A549 (cell line): ENCODE measurements around the gene WFS1. TPM values are rescaled to one million over a fixed set of nuclear protein-coding genes. Genes with fewer than 3 reads are reported as not detected.

Experiments used
- ATAC-seq, 2 experiments: fragments of 200-7000 bp in 1 of 2; fragments of >200 bp in 1 of 2; cut with Nextera tagmentation in 1 of 2; cut with Tn5 transposase in 1 of 2; 3 replicates each; pipeline versions ENCODE4 v1.8.0 to v1.9.1; 2018 to 2020; ENCODE audit warnings: mild to moderate bottlenecking in 1 of 2, moderate library complexity in 1 of 2
- CTCF ChIA-PET: fragments of 300-600 bp; sonication (Branson Sonifier 250); formaldehyde crosslinking; extraction: SDS; loops from one replicate; lab custom pipeline; 2021; ENCODE audit warnings: antibody characterized with exemption, inconsistent platforms; lab: Yijun Ruan, JAX
- POLR2A ChIA-PET: fragments of 350-600 bp; formaldehyde crosslinking; extraction: SDS; loops from one replicate; lab custom pipeline; 2021; ENCODE audit warnings: antibody characterized with exemption, inconsistent platforms; lab: Yijun Ruan, JAX
- DNase-seq, 2 experiments: peaks; one replicate each; pipeline versions ENCODE4 v3.0.0 to v3.0.0-alpha.2; 2011 to 2016; ENCODE audit warnings: low read depth in 1 of 2, low spot score in 1 of 2
- FAIRE-seq: peaks from 2 replicates; lab custom pipeline; 2011; peaks lifted over from hg19 to GRCh38; lab: Jason Lieb, UNC
- H3K27ac ChIP-seq, 2 experiments: fragments of >200 bp; sonication (Bioruptor Twin); formaldehyde crosslinking; 3 replicates each; pipeline ENCODE4 v1.5.1; 2016 to 2017
- H3K4me1 ChIP-seq: fragments of >200 bp; sonication (Bioruptor Twin); formaldehyde crosslinking; 3 replicates; pipeline ENCODE4 v1.6.1; 2016
- H3K4me2 ChIP-seq: fragments of >200 bp; sonication (Bioruptor Twin); formaldehyde crosslinking; 3 replicates; pipeline ENCODE4 v1.6.1; 2016
- H3K4me3 ChIP-seq: fragments of >200 bp; sonication (Bioruptor Twin); formaldehyde crosslinking; 3 replicates; pipeline ENCODE4 v1.5.1; 2016
- H3K9me3 ChIP-seq: fragments of >200 bp; sonication (Bioruptor Twin); formaldehyde crosslinking; 3 replicates; pipeline ENCODE4 v1.6.1; 2016
- CHD4 ChIP-seq: fragments of 200-600 bp; sonication (generic); IDR thresholded peaks from 2 replicates; pipeline ENCODE4 v1.6.1; 2016; ENCODE audit warnings: antibody characterized with exemption, mild to moderate bottlenecking, borderline replicate concordance
- CTCF ChIP-seq: fragments of >200 bp; sonication (Bioruptor Twin); formaldehyde crosslinking; IDR thresholded peaks from 3 replicates; pipeline ENCODE4 v1.5.1; 2016
- E2F6 ChIP-seq: IDR thresholded peaks from 2 replicates; pipeline ENCODE4 v1.6.1; 2012; ENCODE audit warnings: low read depth, borderline replicate concordance
- EHF ChIP-seq: fragments of 250-450 bp; sonication (Bioruptor Pico); IDR thresholded peaks from 2 replicates; pipeline ENCODE4 v1.5.0; 2020; ENCODE audit warnings: mild to moderate bottlenecking
- EHMT2 ChIP-seq: fragments of 200-600 bp; sonication (generic); IDR thresholded peaks from 2 replicates; pipeline ENCODE4 v1.6.1; 2016; ENCODE audit warnings: antibody characterized with exemption, low read depth, mild to moderate bottlenecking, moderate library complexity
- HOXA7 ChIP-seq: fragments of 250-450 bp; sonication (Bioruptor Pico); IDR thresholded peaks from 2 replicates; pipeline ENCODE4 v1.5.0; 2020; ENCODE audit warnings: mild to moderate bottlenecking, moderate library complexity
- HOXB5 ChIP-seq: fragments of 250-450 bp; sonication (Bioruptor Pico); IDR thresholded peaks from 2 replicates; pipeline ENCODE4 v1.5.0; 2020; ENCODE audit warnings: mild to moderate bottlenecking, moderate library complexity
- JUN ChIP-seq, 2 experiments: fragments of >200 bp; sonication (Bioruptor Twin); formaldehyde crosslinking; IDR thresholded peaks; 2 replicates in 1 of 2; 3 replicates in 1 of 2; pipeline ENCODE4 v1.6.1; 2016 to 2017
- KDM1A ChIP-seq: fragments of 200-600 bp; sonication (generic); IDR thresholded peaks from 2 replicates; pipeline ENCODE4 v1.6.1; 2016; ENCODE audit warnings: low read depth, mild to moderate bottlenecking
- KDM5A ChIP-seq: fragments of 200-600 bp; sonication (generic); IDR thresholded peaks from 2 replicates; pipeline ENCODE4 v1.6.1; 2016; ENCODE audit warnings: antibody characterized with exemption, mild to moderate bottlenecking
- MAFK ChIP-seq: fragments of 450-650 bp; IDR thresholded peaks from 2 replicates; pipeline ENCODE4 v1.6.1; 2014; ENCODE audit not compliant: partially characterized antibody
- MYC ChIP-seq: IDR thresholded peaks from 2 replicates; pipeline ENCODE4 v1.6.1; 2012; ENCODE audit warnings: mild to moderate bottlenecking, inconsistent platforms, low read length, improper control_type of control experiment, borderline replicate concordance
- NFE2L2 ChIP-seq: fragments of 150-350 bp; conservative IDR thresholded peaks from 2 replicates; pipeline ENCODE4 v1.6.1; 2014; ENCODE audit warnings: low read length
- NPAS2 ChIP-seq: fragments of 250-450 bp; sonication (Bioruptor Pico); IDR thresholded peaks from 2 replicates; pipeline ENCODE4 v1.8.0; 2022; ENCODE audit warnings: mild to moderate bottlenecking, moderate library complexity, borderline replicate concordance
- POLR2AphosphoS2 ChIP-seq: conservative IDR thresholded peaks from 2 replicates; pipeline ENCODE4 v1.6.1; 2012; ENCODE audit warnings: low read length, improper control_type of control experiment, inconsistent platforms
- RCOR1 ChIP-seq: fragments of 150-350 bp; IDR thresholded peaks from 2 replicates; pipeline ENCODE4 v1.6.1; 2014; ENCODE audit warnings: antibody characterized with exemption, low read length, low read depth
- RNF2 ChIP-seq: fragments of 200-600 bp; sonication (generic); IDR thresholded peaks from 2 replicates; pipeline ENCODE4 v1.6.1; 2016; ENCODE audit warnings: low read depth, mild to moderate bottlenecking, antibody characterized with exemption, moderate library complexity, borderline replicate concordance
- SMC3 ChIP-seq: fragments of >200 bp; sonication (Bioruptor Twin); formaldehyde crosslinking; IDR thresholded peaks from 3 replicates; pipeline ENCODE4 v1.6.1; 2018; ENCODE audit warnings: inconsistent platforms
- ZC3H11A ChIP-seq: fragments of 450-650 bp; IDR thresholded peaks from 2 replicates; pipeline ENCODE4 v1.6.1; 2014; ENCODE audit warnings: antibody characterized with exemption, mild to moderate bottlenecking
- WGBS: methylation state at CpG from one replicate; pipeline ENCODE4 v1.1.6; 2017; ENCODE audit errors: missing lambda C conversion rate; 5-methylcytosine and 5-hydroxymethylcytosine counted together
- polyA plus RNA-seq, 4 experiments: library from polyadenylated mRNA; depleted of rRNA in 3 of 4; stranded (reverse); fragments of >200 nt; fragmentation: RNase III in 1 of 4; extraction: RNeasy Plus Mini Kit Qiagen cat#74134 plus additional on column Dnase treatment in 1 of 4; gene quantifications; 2 replicates in 3 of 4; 3 replicates in 1 of 4; pipeline ENCODE4 v1.2.3, GENCODE V29; 2011 to 2017
- TF ChIP-seq, protein P1 (sequence below): fragments of >200 bp; sonication (Bioruptor Twin); formaldehyde crosslinking; IDR thresholded peaks from 2 replicates; pipeline ENCODE4 v1.6.1; 2016
- TF ChIP-seq, protein P2 (sequence below): fragments of >200 bp; sonication (Bioruptor Twin); formaldehyde crosslinking; IDR thresholded peaks from 3 replicates; pipeline ENCODE4 v1.6.1; 2016
- TF ChIP-seq, protein P3 (sequence below): fragments of 450-650 bp; IDR thresholded peaks from 2 replicates; pipeline ENCODE4 v1.6.1; 2014; ENCODE audit warnings: antibody characterized with exemption

Gene WFS1
- polyA plus RNA-seq, 2 of the 4 experiments (the other 2 are of a cell fraction), result 8.8 to 13.6 TPM

DNA sequence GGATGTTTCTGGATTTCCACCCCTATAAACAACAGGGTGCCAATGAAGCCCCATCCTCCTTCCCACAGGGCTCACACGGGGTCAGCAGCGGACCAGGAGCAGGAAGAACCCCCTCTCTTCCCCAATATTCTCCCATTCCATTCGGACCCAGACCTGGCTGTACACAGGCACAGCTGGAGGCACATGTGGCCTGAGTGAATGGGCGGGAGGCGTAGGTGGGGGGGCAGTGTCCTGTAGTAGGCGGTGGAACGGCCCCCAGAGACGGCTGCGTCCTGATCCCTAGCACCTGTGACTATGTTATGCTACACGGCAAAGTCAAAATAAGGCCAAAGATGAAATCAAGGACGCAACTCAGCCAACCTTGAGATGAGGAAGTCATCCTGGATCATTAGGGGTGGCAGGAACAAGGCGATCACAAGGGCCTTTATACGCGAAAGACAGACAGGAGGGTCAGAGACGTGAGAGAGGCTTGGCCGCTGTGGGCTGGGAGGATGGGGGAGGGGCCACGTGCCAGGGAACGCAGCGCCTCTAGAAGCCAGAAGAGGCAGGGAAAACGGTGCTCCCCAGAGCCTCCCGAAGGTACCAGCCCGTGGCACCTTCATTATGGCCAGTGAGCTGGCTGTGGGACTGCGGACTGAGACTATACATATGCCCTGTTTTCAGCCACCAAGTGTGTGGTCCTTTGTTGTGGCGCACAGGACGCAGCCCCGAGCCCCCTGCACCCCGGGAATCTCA lies 75.6 kb downstream of the WFS1 start:
- no peaks in the 10 kb centered on the region for H3K9me3 ChIP-seq
- peak overlapping the region; percentile 73 to 87; a peak in 5 of 6 replicates for H3K27ac ChIP-seq
- CTCF ChIA-PET, result interaction anchor here (1.0 to 9.1 kb wide), 5 partner anchors 12 to 202 kb away, joined by 3 to 82 read pairs (median 5); no protein-coding TSS in a partner anchor

DNA sequence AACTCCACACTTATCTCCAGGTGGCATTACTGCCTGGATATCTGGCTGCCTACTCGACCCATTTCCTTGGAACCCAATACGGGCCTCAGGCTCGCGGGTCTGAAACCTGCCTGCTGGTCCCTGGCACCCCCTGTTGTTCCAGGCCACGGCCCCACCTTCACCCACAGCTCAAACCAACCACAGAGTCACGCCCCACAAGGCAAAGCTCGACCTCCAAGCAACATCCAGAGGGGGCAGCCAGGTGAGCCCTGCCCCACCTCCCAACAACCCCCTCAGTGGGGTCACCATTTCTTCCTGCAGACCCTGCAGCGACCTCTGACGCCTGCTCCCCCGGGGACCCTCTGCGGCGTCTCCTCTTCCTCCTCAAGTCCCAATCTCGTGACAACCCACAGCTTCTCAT lies 76.2 kb downstream of the WFS1 start:
- ChIA-PET POLR2A (no interaction called here), CTCF (interaction anchor here (1.2 to 9.1 kb wide), 3 partner anchors 13 to 95 kb away, joined by 3 to 82 read pairs (median 30); no protein-coding TSS in a partner anchor)
- no peak for FAIRE-seq

More for the DNA sequence above, 75.6 kb downstream of the WFS1 start:
- WGBS, result 94% methylated on average over 27 of the region's 27 CpGs
- no peak for DNase-seq
- no peak for FAIRE-seq
- no peak overlapping the region for H3K4me2 ChIP-seq
- ATAC-seq, result no peak
- POLR2A ChIA-PET, result no interaction called here
- no peak overlapping the region for H3K4me3 ChIP-seq
- H3K4me1 ChIP-seq, result peaks cover 20% of the 10 kb centered on the region
- TF ChIP-seq EHMT2 (no peak), RCOR1 (no peak), E2F6 (no peak), SMC3 (no peak), KDM1A (no peak), MAFK (no peak), ZC3H11A (no peak), EHF (CRISPR knock-in tag) (no peak), MYC (no peak), JUN (IDR thresholded peaks at IDR 0.05) (no peak), POLR2AphosphoS2 (no peak), CHD4 (no peak), HOXB5 (CRISPR knock-in tag) (no peak)
- TF ChIP-seq, protein P1, sequence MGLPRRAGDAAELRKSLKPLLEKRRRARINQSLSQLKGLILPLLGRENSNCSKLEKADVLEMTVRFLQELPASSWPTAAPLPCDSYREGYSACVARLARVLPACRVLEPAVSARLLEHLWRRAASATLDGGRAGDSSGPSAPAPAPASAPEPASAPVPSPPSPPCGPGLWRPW, result no peak
- TF ChIP-seq, protein P2, sequence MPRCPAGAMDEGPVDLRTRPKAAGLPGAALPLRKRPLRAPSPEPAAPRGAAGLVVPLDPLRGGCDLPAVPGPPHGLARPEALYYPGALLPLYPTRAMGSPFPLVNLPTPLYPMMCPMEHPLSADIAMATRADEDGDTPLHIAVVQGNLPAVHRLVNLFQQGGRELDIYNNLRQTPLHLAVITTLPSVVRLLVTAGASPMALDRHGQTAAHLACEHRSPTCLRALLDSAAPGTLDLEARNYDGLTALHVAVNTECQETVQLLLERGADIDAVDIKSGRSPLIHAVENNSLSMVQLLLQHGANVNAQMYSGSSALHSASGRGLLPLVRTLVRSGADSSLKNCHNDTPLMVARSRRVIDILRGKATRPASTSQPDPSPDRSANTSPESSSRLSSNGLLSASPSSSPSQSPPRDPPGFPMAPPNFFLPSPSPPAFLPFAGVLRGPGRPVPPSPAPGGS, result no peak

More for the DNA sequence above, 76.2 kb downstream of the WFS1 start:
- H3K9me3 ChIP-seq, result no peaks in the 10 kb centered on the region
- ATAC-seq (no peak), DNase-seq (no peak)
- no peak overlapping the region for H3K4me2 ChIP-seq
- H3K27ac ChIP-seq, result no peak overlapping the region
- H3K4me1 ChIP-seq, result peaks cover 20% of the 10 kb centered on the region
- H3K4me3 ChIP-seq, result no peak overlapping the region
- WGBS, result 98% methylated on average over 13 of the region's 13 CpGs
- TF ChIP-seq SMC3 (no peak), KDM5A (no peak), CTCF (no peak), HOXA7 (CRISPR knock-in tag) (no peak), NFE2L2 (no peak), RNF2 (no peak), E2F6 (no peak), KDM1A (no peak), NPAS2 (CRISPR knock-in tag) (no peak)
- TF ChIP-seq, protein P3, sequence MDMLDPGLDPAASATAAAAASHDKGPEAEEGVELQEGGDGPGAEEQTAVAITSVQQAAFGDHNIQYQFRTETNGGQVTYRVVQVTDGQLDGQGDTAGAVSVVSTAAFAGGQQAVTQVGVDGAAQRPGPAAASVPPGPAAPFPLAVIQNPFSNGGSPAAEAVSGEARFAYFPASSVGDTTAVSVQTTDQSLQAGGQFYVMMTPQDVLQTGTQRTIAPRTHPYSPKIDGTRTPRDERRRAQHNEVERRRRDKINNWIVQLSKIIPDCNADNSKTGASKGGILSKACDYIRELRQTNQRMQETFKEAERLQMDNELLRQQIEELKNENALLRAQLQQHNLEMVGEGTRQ, result no peak
